Tibial nerve (tissue), 3 donors: ENCODE data around the gene NDUFA9.

Source experiments
- CTCF ChIP-seq, 5 experiments: fragments of 200-600 bp in 3 of 5; fragments of 450-650 bp in 2 of 5; sonication (generic) in 3 of 5; IDR thresholded peaks; one replicate each; pipeline ENCODE4 v1.5.1; 2016 to 2019; ENCODE audit warnings: antibody characterized with exemption in 5 of 5, mild to moderate bottlenecking in 3 of 5, moderate library complexity in 2 of 5
- POLR2A ChIP-seq, 2 donors: fragments of 450-650 bp; IDR thresholded peaks; one replicate each; pipeline ENCODE4 v1.6.1; 2017; ENCODE audit warnings: antibody characterized with exemption in 2 of 2, mild to moderate bottlenecking in 2 of 2, moderate library complexity in 2 of 2

- TF ChIP-seq CTCF (IDR thresholded peaks at IDR 0.05), result no peak
- TF ChIP-seq POLR2A (IDR thresholded peaks at IDR 0.05), result no peak
Observed at GRCh38 chr12:4665236-4665635, 16.3 kb downstream of the NDUFA9 start.
